Osteocyte (in vitro differentiated cells): ENCODE results near the gene STARD13. TPM values are rescaled to one million over a fixed set of nuclear protein-coding genes. Genes with fewer than 3 reads are reported as not detected.

Experiments used
- DNase-seq: peaks from one replicate; pipeline ENCODE4 v3.0.0; 2021; ENCODE audit warnings: mixed read lengths; ENCODE audit not compliant: unreplicated experiment; ENCODE audit errors: extremely low spot score
- H3K27ac Mint-ChIP-seq: one replicate; pipeline ENCODE4 v1.8.0; 2021; ENCODE audit warnings: mild to moderate bottlenecking, mixed read lengths; ENCODE audit not compliant: unreplicated experiment
- H3K27me3 Mint-ChIP-seq: one replicate; pipeline ENCODE4 v1.8.0; 2021; ENCODE audit warnings: mixed read lengths; ENCODE audit not compliant: unreplicated experiment
- H3K36me3 Mint-ChIP-seq: one replicate; pipeline ENCODE4 v1.8.0; 2021; ENCODE audit warnings: mixed read lengths; ENCODE audit not compliant: unreplicated experiment
- H3K4me1 Mint-ChIP-seq: one replicate; pipeline ENCODE4 v1.8.0; 2021; ENCODE audit warnings: mixed read lengths; ENCODE audit not compliant: unreplicated experiment
- H3K4me3 Mint-ChIP-seq: one replicate; pipeline ENCODE4 v1.8.0; 2021; ENCODE audit warnings: mild to moderate bottlenecking, moderate library complexity, mixed read lengths; ENCODE audit not compliant: unreplicated experiment
- H3K9me3 Mint-ChIP-seq: one replicate; pipeline ENCODE4 v1.8.0; 2021; ENCODE audit warnings: mixed read lengths; ENCODE audit not compliant: unreplicated experiment
- total RNA-seq: library from RNA; stranded (reverse); gene quantifications from 2 replicates; pipeline ENCODE4 v1.2.1, GENCODE V29; 2021
- TF ChIP-seq, protein P1 (sequence below): fragments of 200-600 bp; sonication (generic); IDR thresholded peaks from 2 replicates; pipeline ENCODE4 v1.5.0; 2021; ENCODE audit warnings: antibody characterized with exemption, mild to moderate bottlenecking, moderate library complexity

Gene STARD13
- total RNA-seq, 1 donor from 2014 or later, result 72.0 TPM

DNA sequence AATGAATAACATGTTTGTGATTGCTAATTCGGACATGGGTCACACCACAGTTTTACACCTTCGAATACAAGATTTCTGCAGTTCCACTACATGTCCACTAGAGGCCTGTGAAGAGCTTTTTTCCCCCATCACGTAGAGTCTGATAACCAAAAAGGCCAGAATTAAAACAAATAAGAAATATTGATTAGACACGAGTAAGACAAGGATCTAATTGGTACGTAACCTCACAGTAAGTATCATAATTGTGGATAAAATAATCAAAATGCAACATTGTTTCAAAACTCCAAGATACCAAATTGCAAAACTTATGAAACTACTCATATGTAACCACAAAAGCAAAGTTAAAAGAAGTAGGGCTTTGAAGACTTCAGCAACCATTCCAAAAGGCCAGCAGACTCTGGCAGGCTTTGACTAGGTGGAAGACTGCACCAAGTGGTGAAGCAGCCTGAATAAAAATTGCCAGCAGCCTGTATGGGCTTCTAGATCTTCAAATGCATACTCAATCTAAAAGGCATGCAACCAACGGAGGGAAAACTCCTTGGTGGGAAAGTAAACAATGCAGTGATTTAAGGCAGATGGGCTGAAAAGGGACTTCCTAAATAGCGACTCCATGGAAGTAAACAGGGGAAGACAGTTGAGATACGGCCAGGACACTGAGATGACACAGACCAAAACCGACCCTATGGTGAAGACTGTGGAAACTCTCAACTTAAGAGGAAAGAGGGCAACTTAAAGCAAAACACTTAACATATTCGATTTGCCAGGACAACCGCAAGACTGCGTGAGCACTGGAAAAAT lies 56.7 kb downstream of the STARD13 start:
- no peak for DNase-seq
- H3K9me3 Mint-ChIP-seq, result peaks cover 10% of the 10 kb centered on the region
- peak overlapping the region; percentile 2 for H3K4me3 Mint-ChIP-seq

DNA sequence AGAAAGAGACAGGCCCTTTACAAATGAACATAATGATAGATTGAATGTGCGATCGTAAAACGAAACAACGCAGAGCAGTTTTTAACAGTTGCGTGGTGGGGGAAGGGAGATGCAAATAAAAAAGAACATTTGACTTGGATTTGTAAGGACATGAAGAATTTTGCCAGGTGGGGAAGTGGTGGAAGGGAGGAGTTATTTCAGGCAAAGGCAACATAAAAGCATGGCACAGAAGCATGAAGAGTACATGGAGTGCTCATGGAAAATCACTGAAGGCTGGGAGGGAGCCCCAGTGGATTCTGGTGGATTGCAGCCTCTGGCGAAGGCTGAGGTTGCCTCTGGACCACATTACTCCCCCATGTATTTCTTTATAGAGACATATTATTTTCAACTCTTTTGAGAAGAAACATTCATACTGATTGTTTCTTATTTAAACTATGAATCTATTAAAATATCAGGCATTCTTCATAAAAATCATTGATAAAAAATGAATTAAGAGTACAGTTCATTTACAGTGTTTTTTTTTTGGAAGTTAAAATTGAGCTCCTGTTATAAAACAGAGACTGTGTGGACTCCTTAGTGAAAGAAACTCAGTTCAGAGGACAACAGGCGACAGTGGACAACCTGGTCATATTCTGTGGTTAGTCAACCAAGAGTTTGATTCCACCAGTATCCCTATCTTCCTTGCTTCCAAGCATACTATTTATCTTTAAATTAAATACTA lies 57.5 kb downstream of the STARD13 start:
- Mint-ChIP-seq H3K27me3 (no peaks in the 10 kb centered on the region), H3K4me1 (peaks cover 53% of the 10 kb centered on the region), H3K36me3 (peaks cover 17% of the 10 kb centered on the region), H3K9me3 (peaks cover 10% of the 10 kb centered on the region), H3K27ac (peak overlapping the region; percentile 94), H3K4me3 (no peak overlapping the region)
- TF ChIP-seq, protein P1, sequence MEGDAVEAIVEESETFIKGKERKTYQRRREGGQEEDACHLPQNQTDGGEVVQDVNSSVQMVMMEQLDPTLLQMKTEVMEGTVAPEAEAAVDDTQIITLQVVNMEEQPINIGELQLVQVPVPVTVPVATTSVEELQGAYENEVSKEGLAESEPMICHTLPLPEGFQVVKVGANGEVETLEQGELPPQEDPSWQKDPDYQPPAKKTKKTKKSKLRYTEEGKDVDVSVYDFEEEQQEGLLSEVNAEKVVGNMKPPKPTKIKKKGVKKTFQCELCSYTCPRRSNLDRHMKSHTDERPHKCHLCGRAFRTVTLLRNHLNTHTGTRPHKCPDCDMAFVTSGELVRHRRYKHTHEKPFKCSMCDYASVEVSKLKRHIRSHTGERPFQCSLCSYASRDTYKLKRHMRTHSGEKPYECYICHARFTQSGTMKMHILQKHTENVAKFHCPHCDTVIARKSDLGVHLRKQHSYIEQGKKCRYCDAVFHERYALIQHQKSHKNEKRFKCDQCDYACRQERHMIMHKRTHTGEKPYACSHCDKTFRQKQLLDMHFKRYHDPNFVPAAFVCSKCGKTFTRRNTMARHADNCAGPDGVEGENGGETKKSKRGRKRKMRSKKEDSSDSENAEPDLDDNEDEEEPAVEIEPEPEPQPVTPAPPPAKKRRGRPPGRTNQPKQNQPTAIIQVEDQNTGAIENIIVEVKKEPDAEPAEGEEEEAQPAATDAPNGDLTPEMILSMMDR, result no peak
- DNase-seq, result no peak

More for the DNA sequence above, 56.7 kb downstream of the STARD13 start:
- Mint-ChIP-seq H3K36me3 (peaks cover 20% of the 10 kb centered on the region), H3K27ac (peak overlapping the region; percentile 94), H3K4me1 (peaks cover 59% of the 10 kb centered on the region), H3K27me3 (no peaks in the 10 kb centered on the region)
- TF ChIP-seq, protein P1, result peak; percentile 88

DNA sequence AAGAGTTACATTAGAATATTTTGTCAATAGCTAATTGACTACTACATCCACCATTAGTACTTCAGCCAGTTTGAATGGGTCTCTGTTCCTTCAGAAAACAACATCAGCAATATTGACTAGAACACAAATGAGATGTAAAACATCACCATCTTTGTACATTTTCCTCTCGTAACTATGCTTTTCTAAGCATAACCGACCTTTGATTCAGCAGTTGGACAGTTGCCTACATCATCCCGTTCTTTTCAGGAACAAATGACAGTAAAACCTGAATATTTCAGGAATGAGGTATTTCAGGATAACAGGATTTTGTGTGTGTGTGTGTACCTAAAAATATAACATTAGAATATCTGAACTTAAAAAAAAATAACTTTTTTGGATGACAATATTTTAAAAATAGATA lies 60.9 kb downstream of the STARD13 start:
- Mint-ChIP-seq H3K4me1 (peaks cover 48% of the 10 kb centered on the region), H3K4me3 (no peak overlapping the region), H3K9me3 (peaks cover 5% of the 10 kb centered on the region), H3K27ac (peak overlapping the region; percentile 47), H3K27me3 (no peaks in the 10 kb centered on the region), H3K36me3 (peaks cover 13% of the 10 kb centered on the region)
- TF ChIP-seq, protein P1, result no peak
- no peak for DNase-seq

DNA sequence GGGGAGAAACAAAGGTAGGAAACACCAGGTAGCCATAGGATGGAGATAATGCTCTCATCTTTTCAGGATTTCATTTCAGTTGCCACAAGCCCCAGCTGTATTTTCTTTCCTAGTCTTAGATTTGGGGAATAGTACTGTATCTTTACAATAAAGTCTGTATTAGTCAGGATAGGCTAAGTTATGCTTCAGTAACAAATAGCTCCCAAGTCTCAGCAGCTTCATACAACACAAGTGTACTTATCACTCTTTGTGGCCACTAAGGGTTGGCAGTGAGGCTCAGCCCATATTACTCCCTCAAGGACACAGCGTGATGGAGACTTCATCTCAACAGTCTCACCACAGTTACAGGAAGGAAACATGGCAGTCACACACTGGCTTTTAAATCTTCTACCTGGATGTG lies 61.4 kb downstream of the STARD13 start:
- H3K36me3 Mint-ChIP-seq, result peaks cover 14% of the 10 kb centered on the region
- no peak overlapping the region for H3K4me3 Mint-ChIP-seq
- peak overlapping the region; percentile 47 for H3K27ac Mint-ChIP-seq
- H3K4me1 Mint-ChIP-seq, result peaks cover 43% of the 10 kb centered on the region
- DNase-seq, result no peak
- H3K9me3 Mint-ChIP-seq, result peaks cover 5% of the 10 kb centered on the region
- H3K27me3 Mint-ChIP-seq, result no peaks in the 10 kb centered on the region
- TF ChIP-seq, protein P1, result no peak

DNA sequence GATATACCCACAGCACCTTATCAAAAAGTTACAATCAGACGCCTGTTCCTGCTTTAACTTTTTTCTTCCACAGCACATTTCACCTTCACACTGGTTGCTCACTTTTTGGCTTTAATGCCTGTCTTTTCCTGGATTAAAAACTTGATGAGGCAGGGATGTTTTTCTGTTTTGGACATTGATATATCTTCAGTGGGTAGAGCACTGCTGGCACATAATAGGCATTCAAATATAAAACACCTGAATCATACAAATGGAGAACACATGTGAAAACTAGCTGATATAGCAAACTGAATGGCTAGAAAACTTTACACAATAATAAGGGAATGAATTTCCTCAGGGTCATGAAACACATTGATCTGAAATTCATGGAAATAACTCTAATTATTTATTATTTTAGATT lies 65.6 kb downstream of the STARD13 start:
- H3K4me3 Mint-ChIP-seq, result no peak overlapping the region
- H3K27ac Mint-ChIP-seq, result no peak overlapping the region
- DNase-seq, result no peak

More for the DNA sequence above, 65.6 kb downstream of the STARD13 start:
- Mint-ChIP-seq H3K36me3 (peaks cover 19% of the 10 kb centered on the region), H3K27me3 (no peaks in the 10 kb centered on the region), H3K9me3 (peaks cover 5% of the 10 kb centered on the region), H3K4me1 (peaks cover 40% of the 10 kb centered on the region)
- TF ChIP-seq, protein P1, result no peak
